Ovary (tissue), 3 donors: ENCODE measurements around the gene RECK.

ENCODE experiments used
- CTCF ChIP-seq, 3 donors: fragments of 450-650 bp in 2 of 3; fragments of 200-600 bp in 1 of 3; IDR thresholded peaks; one replicate each; pipeline versions ENCODE4 v1.5.1 to v1.8.0; 2016 to 2022; ENCODE audit warnings: antibody characterized with exemption in 3 of 3, mild to moderate bottlenecking in 1 of 3
- EP300 ChIP-seq: sonication (generic); formaldehyde crosslinking; IDR thresholded peaks from one replicate; pipeline ENCODE4 v1.6.1; 2017; ENCODE audit warnings: antibody characterized with exemption
- POLR2A ChIP-seq: fragments of 450-650 bp; IDR thresholded peaks from one replicate; pipeline ENCODE4 v1.6.1; 2017; ENCODE audit warnings: antibody characterized with exemption, mild to moderate bottlenecking, moderate library complexity
- donor health status: DM: no; HTN: no; CAD: no.

GRCh38 chr9:36165826-36166167 is 129.1 kb downstream of the RECK start:
- TF ChIP-seq POLR2A (no peak), CTCF (IDR thresholded peaks at IDR 0.05) (no peak), EP300 (no peak)
